Measurements from ENCODE around the gene LAIR1.
"Not testable (repeated sequence)": the region's sequence is repeated elsewhere in the genome, so short reads cannot be mapped to it uniquely, and the experiment has no call there.

The LAIR1 gene

DNA sequence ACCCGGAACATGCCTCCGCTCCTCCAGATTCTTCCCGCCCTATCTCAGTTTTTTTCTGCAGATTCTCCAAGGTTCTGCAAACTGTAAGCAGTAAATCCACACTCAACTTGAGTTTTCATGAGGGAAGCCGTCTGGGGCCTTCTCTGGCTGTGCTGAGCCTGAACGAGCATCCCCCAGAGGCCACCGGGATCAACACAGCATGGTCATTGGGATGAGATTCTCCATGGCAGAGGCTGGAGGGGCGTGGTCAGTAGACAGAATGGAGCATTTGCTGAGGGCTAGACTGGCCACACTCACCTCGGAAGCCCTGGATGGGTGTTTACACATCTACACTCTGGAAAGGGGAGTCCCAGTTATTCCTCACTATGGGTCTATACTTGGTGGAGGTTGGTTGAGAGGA is 23.4 kb downstream of the LAIR1 start:
- no peak for DNase-seq (ENCODE audit: low read depth)

DNA sequence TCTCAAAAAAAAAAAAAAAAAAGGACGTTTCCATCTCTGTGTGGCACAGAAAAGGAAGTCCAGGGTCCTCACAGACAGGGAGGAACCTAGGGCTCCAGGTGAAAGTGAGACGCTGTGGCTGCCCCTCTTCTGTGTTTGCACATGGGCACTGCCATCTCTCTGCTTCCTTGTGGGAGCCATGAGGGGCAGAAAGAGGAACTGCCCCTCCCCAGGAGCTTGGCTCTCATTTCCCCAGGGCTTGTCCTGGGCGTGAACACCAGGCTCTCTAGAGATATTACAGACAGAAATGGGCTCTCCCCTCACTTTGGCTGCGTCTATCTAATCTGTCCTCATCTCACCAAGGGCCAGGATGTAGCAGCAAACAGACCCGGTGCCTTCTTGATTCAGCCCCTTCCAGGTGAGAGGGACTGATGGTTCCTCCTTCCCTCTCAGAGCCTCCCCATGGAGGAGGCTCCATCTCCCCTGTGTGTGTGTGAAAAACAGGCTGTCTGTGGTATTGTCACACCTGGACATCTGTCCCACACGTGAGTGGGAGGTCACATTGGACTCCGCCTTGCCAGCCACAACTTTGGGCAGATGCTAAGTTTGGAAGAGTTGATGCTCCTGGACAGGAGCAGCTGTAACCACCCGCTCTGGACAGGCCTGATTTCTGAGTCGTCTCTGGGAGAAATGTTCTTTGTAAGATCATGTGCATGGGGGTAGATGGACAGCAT is 24.9 kb downstream of the LAIR1 start:
- no peak for DNase-seq (ENCODE audit: low read depth)

DNA sequence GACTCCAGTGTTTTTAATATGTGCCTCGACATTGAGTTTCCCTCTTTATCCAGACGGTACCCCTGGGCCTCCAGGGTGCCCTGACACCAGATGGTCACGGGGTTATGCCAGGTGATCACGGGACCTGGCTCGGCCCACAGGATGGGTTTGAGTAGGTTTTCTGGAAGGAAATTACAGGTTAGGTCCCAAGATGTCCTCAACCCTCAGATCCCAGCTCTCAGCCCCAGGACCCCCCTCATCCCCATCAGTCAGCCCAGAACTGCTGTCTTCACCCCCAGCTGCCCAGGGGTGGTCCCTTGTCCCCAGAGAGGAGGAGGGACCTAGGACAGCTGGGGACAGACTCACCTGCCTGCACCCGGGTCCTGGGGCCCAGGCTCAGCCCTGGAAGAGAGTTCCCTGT is 26.2 kb downstream of the LAIR1 start:
- no peak for DNase-seq (ENCODE audit: low read depth)

DNA sequence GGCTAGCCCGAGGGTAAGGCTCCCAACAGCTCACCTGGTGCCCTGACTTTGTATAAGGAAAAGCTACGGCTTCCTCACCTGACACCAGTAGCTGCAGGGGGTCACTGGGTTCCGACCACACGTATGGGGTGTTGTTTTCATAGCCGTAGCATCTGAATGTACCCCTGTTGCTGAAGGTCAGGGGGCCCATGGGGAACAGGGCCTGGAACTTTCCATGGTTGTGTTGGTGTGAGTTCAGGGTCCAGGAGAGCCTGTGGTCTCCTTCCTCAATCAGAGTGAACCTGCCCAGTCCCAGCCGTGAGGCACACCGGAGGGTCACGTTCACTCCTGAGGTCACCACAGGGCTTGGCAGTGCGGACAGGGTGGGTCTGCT is 26.9 kb downstream of the LAIR1 start:
- DNase-seq (ENCODE audit: low read depth), result no peak

DNA sequence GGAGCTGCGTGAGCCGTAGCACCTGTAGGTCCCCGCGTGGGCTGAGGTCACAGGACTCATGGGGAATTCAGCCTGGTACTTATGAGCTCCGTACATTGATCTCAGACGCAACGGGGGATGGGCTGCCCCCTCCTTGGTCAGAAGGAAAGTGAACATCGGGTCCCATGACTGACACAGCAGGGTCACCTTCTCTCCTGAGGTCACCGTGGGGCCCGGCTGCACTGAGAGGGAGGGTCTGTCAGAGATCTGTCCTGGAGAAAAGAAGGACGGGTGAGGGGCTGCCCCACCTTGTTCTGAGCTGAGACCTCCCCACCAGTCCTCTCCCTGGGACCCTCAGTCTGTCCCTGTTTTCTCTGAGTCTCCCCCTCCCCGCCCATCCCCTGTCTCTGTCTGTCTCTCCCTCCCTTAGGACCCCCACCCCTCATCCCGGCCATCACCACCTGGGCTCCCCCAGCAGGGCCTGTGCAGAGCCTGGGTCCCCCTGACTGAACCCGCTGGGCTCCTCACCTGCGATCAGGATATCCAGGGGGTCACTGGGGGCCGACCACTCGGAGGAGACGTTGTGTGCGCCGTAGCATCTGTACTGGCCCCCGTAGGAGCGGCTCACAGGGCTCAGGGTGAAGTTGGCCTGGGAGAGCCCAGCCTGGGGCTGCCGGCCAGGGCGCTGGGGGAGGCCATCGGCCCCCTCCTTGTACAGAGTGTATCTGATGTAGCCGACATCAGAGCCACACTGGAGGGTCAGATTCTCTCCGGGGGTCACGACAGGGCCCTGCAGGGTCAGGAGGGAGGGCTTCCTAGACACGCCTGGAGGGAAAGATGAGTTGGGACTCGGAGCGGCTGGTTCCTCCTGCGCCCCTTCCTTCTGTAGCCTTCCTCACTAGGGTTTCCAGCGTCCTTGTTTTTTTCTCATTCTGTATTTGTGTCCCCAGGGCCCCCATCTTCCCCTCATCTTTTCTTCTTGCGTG is 27.6 kb downstream of the LAIR1 start:
- no peak for DNase-seq (ENCODE audit: low read depth)

DNA sequence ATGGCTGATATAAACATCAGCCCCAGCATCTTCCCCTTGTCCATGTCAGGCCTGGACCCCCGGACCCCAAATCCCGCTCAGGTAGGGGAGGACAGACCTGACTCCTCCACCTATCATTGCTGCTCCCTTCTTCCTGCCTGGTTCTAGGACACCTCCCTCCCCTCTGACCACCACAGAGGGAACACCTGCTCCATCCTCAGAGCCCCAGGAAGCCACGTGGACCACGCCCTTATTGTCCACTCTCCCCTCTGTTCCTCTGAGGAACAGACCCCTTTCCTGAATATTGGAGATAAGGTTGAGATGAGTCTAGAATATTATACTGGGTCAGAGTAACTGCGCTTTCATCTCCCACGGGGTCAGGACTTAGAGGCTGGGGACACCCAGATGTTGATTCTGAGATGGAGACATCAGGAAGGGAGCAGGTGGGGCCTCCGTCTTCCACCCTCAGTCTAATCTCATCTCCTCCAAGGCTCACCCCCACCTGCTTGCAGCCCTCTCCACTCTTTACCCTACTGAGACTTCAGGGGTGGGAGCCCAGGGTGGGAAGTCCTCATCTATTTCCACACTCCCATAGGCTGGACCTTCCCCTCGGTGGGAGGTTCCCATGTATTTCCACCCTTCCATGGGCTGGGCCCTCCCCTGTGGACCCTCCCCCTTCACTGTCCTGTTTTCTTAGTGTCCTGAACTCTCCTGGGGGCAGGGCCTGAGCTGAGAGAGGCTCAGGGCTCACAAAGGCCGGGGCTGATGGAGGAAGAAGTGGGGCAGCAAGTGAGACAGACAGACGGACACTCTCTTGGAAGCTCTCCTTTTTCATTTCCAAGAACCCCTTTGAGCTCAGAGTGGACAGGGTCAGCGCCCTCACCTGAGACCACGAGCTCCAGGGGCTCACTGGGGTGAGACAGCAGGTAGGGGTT is 28.5 kb downstream of the LAIR1 start:
- DNase-seq (ENCODE audit: low read depth), result no peak

DNA sequence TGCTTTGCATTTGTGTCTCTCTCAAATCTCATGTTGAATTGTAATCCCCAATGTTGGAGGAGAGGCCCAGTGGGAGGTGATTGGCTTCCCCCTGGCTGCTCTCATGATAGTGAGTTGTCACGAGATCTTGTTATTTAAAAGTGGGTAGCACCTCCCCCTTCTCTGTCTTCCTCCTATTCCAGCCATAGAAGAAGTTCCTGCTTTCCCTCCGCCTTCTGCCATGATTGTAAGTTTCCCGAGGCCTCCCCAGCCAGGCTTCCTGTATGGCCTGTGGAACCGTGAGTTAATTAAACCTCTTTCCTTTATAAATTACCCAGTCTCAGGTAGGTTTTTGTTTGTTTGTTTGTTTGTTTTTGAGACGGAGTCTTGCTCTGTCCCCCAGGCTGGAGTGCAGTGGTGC is 29.6 kb downstream of the LAIR1 start:
- no peak for DNase-seq (ENCODE audit: low read depth)

DNA sequence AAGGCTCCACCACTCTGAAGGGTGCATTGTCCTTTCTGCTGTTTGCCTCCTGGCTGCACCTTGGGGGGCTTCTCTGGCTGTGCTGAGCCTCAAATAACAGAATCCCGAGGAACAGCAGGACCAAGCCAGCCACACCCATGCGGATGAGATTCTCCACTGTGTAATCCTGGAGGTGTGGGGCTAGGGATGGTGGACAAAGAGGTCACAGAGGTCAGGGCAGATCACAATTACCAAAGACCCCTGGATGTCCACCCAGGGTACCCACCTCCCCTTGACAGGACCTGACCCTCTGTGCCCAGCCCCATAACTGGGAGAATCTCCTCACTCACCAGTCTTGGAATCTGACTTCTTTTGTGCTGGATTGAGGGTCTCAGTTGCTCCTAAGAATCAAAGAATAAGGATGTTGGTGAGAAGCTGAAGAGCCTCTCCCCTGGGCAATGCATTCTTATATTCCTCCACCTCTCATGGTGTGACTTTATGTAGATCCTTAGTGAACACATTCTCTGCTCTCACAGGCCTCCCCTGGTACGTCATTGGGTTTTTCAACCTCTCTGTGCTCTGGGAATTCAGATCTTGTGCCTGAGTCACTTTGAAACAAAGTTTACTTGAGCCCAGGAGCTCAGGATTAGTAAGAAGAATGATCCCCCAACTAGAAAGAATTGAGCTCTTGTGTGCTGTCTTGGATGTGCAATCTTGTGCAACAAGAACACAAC is 31.0 kb downstream of the LAIR1 start:
- no peak for DNase-seq (ENCODE audit: low read depth)

DNA sequence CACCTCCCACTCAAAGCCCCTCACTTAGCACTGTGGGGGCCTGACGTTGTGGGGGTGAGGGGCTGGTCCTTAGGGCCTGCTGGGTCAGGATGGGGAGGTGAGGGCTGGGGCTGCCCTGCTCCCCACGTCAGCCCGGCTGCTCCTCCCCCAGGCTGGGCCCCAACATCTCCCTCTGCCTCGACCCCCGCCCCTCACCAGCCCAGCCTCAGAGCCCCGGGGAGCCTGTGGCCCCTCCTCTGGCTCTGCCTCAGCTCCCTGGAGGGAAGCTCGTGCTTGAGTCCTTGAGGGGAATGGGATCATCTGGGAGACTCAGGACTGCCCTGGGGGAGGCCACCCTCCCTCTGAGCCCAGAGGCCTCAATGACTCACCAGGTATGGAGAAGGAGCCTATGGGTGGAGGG is 32.6 kb downstream of the LAIR1 start:
- no peak for DNase-seq (ENCODE audit: low read depth)

DNA sequence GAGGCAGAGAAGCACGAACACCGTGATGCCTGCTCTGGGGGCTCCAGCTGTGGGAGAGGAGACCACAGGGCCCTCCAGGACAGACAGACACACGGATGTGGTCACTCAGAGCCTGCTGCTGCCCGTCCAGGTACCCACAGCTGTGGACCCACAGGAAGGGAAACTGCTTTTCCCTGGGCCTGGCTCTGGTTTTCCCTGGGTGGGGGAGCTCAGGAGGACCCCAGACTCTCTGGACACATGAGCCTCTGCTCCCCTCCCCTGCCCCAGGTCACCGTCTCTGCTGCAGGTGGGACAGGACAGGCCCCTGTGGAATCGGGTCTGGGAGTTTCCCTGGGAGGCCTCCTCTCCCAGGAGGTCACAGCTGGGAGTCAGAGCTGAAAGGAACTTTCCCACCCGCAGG is 33.1 kb downstream of the LAIR1 start:
- DNase-seq (ENCODE audit: low read depth), result no peak

DNA sequence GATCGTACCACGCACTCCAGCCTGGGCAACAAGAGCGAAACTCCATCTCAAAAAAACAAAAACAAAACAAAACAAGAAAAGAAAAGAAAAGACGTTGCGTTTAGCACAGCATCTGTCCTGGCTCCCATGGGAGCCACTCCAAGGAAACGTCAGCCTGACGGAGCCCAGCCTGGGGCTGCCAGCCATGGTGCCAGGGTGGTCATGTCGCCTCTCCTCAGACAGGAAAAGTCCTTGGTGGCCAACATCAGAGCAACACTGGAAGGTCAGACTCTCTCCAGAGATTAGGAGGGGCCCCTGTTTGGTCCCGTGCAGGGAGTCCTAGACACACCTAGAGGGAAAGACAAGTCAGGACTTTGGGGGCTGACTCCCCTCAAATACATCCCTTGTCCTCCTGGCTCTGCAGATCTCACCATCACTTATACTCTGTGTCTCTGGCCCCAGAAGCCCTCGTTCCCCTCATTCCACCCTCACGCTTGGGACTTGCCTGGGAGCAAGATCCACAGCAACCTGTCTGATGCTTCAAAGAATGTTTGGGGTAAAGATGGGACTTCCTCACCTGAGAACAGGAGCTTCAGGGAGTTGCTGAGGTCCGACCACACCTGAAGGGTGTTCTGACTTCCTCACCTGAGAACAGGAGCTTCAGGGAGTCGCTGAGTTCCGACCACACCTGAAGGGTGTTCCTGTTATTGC is 35.1 kb downstream of the LAIR1 start:
- no peak for DNase-seq (ENCODE audit: low read depth)

DNA sequence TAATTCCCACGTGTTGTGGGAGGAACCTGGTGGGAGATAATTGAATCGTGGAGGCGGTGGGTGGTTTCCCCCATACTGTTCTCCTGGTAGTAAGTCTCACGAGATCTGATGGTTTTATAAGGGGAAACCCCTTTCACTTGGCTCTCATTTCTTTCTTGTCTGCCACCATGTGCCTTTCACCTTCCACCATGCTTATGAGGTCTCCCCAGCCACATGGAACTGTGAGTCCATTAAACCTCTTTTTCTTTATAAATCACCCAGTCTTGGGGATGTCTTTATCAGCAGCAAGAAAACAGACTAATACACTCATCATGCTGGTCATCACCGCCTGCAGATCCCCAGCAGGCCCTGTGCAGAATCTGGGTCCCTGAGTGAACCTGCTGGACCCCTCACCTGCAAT is 36.0 kb downstream of the LAIR1 start:
- not testable (repeated sequence) for DNase-seq (ENCODE audit: low read depth)

DNA sequence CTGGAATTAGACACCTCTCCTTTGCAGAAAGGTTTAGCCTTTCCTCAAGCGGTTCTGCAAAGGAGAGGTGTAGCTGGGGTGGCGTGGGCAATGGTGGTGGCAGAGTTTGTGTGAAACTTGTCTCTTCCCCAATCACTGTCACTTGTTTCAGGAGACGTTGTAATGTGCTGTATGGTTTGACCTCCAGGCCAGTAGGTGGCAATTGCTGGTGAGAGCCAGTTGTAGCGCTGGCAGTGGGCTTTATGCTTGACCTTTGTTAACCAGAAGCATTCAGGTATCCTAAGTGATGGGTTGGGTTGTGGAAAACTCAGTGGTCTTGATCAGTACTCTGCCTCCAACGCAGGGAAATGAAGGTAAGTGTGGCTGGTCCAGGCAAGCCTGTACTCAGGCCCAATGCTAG is 39.1 kb downstream of the LAIR1 start:
- no peak for DNase-seq (ENCODE audit: low read depth)

DNA sequence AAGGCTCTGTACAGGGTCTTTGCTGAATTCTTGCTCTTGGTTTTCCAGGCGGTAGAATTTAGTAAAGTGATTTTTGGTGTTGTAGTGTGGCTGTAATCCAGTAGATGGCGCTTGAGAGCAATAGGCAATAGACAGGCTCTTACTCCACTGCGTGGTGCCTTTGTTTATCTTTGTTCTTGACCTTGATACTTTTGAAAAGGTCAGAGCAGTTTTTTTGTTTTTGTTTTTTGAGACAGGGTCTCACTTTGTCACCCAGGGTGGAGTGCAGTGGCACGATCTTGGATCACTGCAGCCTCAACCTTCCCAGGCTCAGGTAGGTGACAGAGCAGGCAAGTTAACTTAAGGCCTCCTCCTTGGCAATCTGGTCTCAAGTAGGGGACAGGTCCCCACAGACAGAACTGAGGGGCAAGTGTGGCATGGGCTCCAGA is 39.5 kb downstream of the LAIR1 start:
- no peak for DNase-seq (ENCODE audit: low read depth)

DNA sequence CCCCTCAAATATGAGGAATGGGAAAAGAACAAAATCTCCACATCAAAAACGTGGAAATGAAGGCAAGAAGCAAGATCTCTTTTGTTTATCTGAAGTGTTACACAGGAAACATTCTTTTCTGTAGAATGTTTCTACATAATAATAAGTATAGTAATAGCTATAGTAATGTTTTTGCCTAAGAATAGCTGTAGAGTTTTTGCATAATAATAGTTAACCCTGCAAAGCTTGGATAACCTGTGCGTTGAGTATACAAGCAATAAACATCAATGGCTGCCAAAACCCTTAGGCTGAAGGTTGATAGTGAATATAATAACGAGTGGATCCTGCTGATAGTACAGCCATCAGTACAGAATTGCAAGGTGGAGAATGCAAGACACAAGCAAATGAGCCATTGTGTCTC is 40.7 kb downstream of the LAIR1 start:
- DNase-seq (ENCODE audit: low read depth), result no peak

DNA sequence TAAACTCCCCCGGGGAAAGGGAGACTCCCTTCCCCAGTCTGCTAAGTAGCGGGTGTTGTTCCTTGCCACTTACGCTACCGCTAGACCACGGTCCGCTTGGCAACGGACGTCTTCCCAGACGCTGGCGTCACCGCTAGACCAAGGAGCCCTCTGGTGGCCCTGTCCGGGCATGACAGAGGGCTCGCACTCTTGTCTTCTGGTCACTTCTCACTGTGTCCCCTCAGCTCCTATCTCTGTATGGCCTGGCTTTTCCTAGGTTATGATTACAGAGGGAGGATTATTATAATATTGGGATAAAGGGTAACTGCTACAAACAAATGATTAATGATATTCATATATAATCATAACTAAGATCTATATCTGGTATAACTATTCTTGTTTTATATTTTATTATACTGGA is 41.8 kb downstream of the LAIR1 start:
- DNase-seq (ENCODE audit: low read depth), result not testable (repeated sequence)

DNA sequence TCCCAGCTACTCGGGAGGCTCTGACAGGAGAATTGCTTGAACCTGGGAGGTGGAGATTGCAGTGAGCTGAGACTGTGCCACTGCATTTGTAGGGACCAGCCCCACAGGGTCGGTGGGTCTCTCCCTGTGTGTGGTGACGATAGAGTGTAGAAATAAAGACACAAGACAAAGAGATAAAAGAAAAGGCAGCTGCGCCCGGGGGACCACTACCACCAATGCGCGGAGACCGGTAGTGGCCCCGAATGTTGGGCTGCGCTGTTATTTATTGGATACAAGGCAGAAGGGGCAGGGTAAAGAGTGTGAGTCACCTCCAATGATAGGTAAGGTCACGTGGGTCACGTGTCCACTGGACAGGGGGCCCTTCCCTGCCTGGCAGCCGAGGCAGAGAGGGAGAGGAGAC is 42.4 kb downstream of the LAIR1 start:
- DNase-seq (ENCODE audit: low read depth), result not testable (repeated sequence)

DNA sequence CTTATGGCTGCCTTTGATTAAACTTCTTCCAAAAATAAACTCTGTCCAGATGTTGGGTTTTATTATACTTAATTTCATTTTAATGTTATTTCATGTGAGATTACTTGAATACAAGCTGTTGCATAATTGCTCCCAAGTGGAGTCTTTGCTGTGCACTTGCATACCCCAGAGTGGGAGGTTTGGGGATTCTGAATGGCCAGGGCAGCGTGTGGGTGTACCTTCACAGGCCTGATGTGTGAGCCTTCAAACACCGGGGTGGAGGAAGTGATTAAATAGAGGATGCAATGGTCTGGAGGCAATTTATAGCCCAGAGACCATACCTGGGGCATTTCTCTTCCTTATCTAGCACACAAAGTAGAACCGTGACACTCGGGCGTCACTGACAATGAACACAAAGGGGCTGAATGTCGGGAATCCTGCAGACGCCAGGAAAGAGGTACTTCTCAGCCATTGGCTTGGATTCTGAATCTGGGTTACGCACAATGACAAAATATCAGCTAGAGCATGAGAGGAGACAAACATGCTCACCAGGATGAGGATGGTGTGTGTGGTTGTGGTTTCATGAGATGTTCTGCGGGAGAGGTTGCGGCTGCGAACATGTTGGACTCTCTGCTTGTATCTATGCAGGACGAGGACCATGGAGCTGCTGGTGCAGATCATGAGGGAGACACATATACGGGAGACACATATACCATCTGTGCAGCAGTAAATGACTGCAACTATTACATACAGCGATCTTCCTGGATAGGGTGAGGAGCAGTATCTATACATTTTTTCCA is 44.6 kb downstream of the LAIR1 start:
- DNase-seq (ENCODE audit: low read depth), result no peak

DNA sequence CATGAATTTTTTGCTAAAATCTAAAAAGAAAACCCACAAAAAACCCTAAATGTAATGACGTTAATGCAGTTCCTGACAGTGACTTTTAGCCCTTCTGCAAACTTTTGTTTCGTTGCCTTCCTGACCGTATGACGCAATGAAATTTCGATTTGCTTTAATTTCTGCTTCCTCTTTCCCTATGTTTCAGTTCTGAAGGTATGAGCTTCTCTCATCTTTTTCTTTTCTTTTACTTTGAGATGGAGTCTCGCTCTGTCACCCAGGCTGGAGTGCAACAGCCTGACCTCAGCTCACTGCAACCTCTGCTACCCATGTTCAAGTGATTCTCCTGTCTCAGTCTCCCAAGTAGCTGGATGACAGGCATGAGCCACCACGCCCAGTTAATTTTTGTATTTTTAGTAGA is 45.7 kb downstream of the LAIR1 start:
- DNase-seq (ENCODE audit: low read depth), result no peak

DNA sequence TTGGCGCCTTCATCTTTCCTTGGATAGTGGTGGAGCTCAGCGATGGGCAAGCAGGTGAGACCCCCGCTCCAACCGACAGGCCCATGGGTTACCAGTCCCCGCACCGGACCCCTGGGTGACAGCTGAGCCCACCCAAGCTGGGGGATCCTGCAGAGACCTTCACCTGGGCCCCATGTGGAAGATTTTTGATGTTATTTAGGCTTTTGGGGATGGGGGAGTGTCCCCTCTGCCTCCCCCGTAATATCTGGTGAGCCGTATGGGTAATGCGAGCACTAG is 46.8 kb downstream of the LAIR1 start:
- DNase-seq (ENCODE audit: low read depth), result no peak

All from GM04504 (cell line).